GM23248 (cell line): ENCODE data around the gene CTIF. TPM values are rescaled to one million over a fixed set of nuclear protein-coding genes. Genes with fewer than 3 reads are reported as not detected.
"Not testable (repeated sequence)": the region's sequence is repeated elsewhere in the genome, so short reads cannot be mapped to it uniquely, and the experiment has no call there.

Source experiments
- DNase-seq: peaks from one replicate; pipeline ENCODE4 v3.0.0-alpha.2; 2015
- H2AFZ ChIP-seq: fragments of 200-600 bp; sonication (generic); 2 replicates; pipeline ENCODE4 v1.6.1; 2016; ENCODE audit warnings: antibody characterized with exemption
- H3F3A ChIP-seq: fragments of 200-600 bp; sonication (generic); 2 replicates; pipeline ENCODE4 v1.6.1; 2016; ENCODE audit warnings: mild to moderate bottlenecking, antibody characterized with exemption, mixed run types; ENCODE audit not compliant: insufficient read depth
- H3K27ac ChIP-seq: fragments of 200-600 bp; sonication (generic); 2 replicates; pipeline ENCODE4 v1.5.1; 2016; ENCODE audit warnings: mild to moderate bottlenecking
- H3K27me3 ChIP-seq: fragments of 200-600 bp; sonication (generic); replicated peaks from 2 replicates; pipeline ENCODE4 v1.6.1; 2016; ENCODE audit warnings: mild to moderate bottlenecking; ENCODE audit not compliant: insufficient read depth
- H3K36me3 ChIP-seq: fragments of 200-600 bp; sonication (generic); 2 replicates; pipeline ENCODE4 v1.6.1; 2016; ENCODE audit warnings: low read depth, mild to moderate bottlenecking
- H3K4me1 ChIP-seq: fragments of 200-600 bp; sonication (generic); 2 replicates; pipeline ENCODE4 v1.6.1; 2016; ENCODE audit warnings: mild to moderate bottlenecking; ENCODE audit not compliant: insufficient read depth
- H3K4me2 ChIP-seq: fragments of 200-600 bp; sonication (generic); one replicate; pipeline ENCODE4 v1.6.1; 2016; ENCODE audit warnings: mild to moderate bottlenecking; ENCODE audit not compliant: unreplicated experiment
- H3K4me3 ChIP-seq: fragments of 200-600 bp; sonication (generic); 2 replicates; pipeline ENCODE4 v1.5.1; 2016; ENCODE audit warnings: mild to moderate bottlenecking
- H3K79me2 ChIP-seq: fragments of 200-600 bp; sonication (generic); 2 replicates; pipeline ENCODE4 v1.6.1; 2016; ENCODE audit warnings: mild to moderate bottlenecking; ENCODE audit not compliant: insufficient read depth
- H3K9ac ChIP-seq: fragments of 200-600 bp; sonication (generic); 2 replicates; pipeline ENCODE4 v1.6.1; 2016; ENCODE audit warnings: mild to moderate bottlenecking
- H3K9me2 ChIP-seq: fragments of 200-600 bp; sonication (generic); 2 replicates; pipeline ENCODE4 v1.6.1; 2016; ENCODE audit warnings: mixed run types, mild to moderate bottlenecking, moderate library complexity; ENCODE audit not compliant: insufficient read depth
- H3K9me3 ChIP-seq: fragments of 200-600 bp; sonication (generic); one replicate; pipeline ENCODE4 v1.6.1; 2017; ENCODE audit warnings: low read depth
- H4K20me1 ChIP-seq: fragments of 200-600 bp; sonication (generic); 2 replicates; pipeline ENCODE4 v1.6.0; 2016; ENCODE audit not compliant: insufficient read depth
- EZH2 ChIP-seq: fragments of 200-600 bp; sonication (generic); IDR thresholded peaks from 2 replicates; pipeline ENCODE4 v1.6.1; 2018; ENCODE audit warnings: antibody characterized with exemption, mild to moderate bottlenecking; ENCODE audit not compliant: insufficient read depth, poor library complexity, severe bottlenecking
- EZH2phosphoT487 ChIP-seq: fragments of 200-600 bp; sonication (generic); IDR thresholded peaks from 2 replicates; pipeline ENCODE4 v1.6.1; 2018; ENCODE audit warnings: antibody characterized with exemption, moderate library complexity, mild to moderate bottlenecking, low read depth; ENCODE audit not compliant: insufficient read depth
- WGBS, 2 experiments: methylation state at CpG; one replicate each; pipeline ENCODE4 v1.1.6; 2015 to 2017; ENCODE audit warnings: low lambda C conversion rate in 2 of 2, low coverage in 1 of 2; ENCODE audit errors: missing lambda C conversion rate in 2 of 2; 5-methylcytosine and 5-hydroxymethylcytosine counted together
- in situ Hi-C: fragments of 300-500 bp; cut with MboI; formaldehyde crosslinking; loops from 2 replicates; pipeline ENCODE4 v1.15.0; 2020
- polyA plus RNA-seq: library from polyadenylated mRNA; unstranded; fragments of >200 nt; fragmentation: Nextera tagmentation; extraction: Ambion mirVana; gene quantifications from 2 replicates; pipeline ENCODE4 v1.2.1, GENCODE V29; 2016
- total RNA-seq: library from RNA; depleted of rRNA; stranded (reverse); fragments of >200 nt; shearing (Covaris generic); gene quantifications from 2 replicates; pipeline ENCODE4 v1.2.3, GENCODE V29; 2014

The CTIF gene
- total and polyA plus RNA-seq, 2 experiments from 2014 or later: 21.5 to 46.8 TPM

GRCh38 chr18:48811401-48811800 lies 272.6 kb downstream of the CTIF start:
- TF ChIP-seq EZH2 (no peak), EZH2phosphoT487 (no peak)
- 96 to 99% methylated on average over 3 of the region's 3 CpGs for WGBS, 2 experiments
- Histone ChIP-seq H3K27me3 (no peaks in the 10 kb centered on the region), H4K20me1 (no peaks in the 10 kb centered on the region), H3K36me3 (peaks cover 6% of the 10 kb centered on the region; the same call in 1 of the 2 replicates), H3K4me2 (no peak overlapping the region), H3K9me2 (no peaks in the 10 kb centered on the region), H3F3A (peaks cover 17% of the 10 kb centered on the region), H3K79me2 (peaks cover 23% of the 10 kb centered on the region), H3K4me1 (peaks cover 8% of the 10 kb centered on the region), H3K4me3 (no peak overlapping the region), H3K9ac (no peak overlapping the region), H3K9me3 (no peaks in the 10 kb centered on the region), H2AFZ (no peak overlapping the region), H3K27ac (no peak overlapping the region)
- in situ Hi-C loops: no loop called here
- no peak for DNase-seq

GRCh38 chr18:48811977-48812451 lies 273.2 kb downstream of the CTIF start:
- H4K20me1 ChIP-seq, H3K4me3 ChIP-seq, H3K4me2 ChIP-seq, H3K4me1 ChIP-seq, DNase-seq, H3K9me2 ChIP-seq, H3K36me3 ChIP-seq, H3K27ac ChIP-seq, H3K9me3 ChIP-seq, H2AFZ ChIP-seq, in situ Hi-C loops, H3K27me3 ChIP-seq, H3K9ac ChIP-seq: not testable (repeated sequence)
- peaks cover 23% of the 10 kb centered on the region for H3K79me2 ChIP-seq
- H3F3A ChIP-seq: peaks cover 16% of the 10 kb centered on the region
- WGBS, 2 experiments: 90 to 94% methylated on average over 12 of the region's 12 CpGs

- Histone ChIP-seq H3F3A (peaks cover 7% of the 10 kb centered on the region), H4K20me1 (no peaks in the 10 kb centered on the region), H3K4me2 (no peak overlapping the region), H3K79me2 (peaks cover 23% of the 10 kb centered on the region), H3K9ac (no peak overlapping the region), H3K27ac (no peak overlapping the region), H3K9me3 (no peaks in the 10 kb centered on the region), H3K4me1 (no peaks in the 10 kb centered on the region), H3K27me3 (no peaks in the 10 kb centered on the region), H3K4me3 (no peak overlapping the region), H2AFZ (no peak overlapping the region), H3K9me2 (no peaks in the 10 kb centered on the region), H3K36me3 (peaks cover 13% of the 10 kb centered on the region; the same call in 1 of the 2 replicates)
- 76 to 81% methylated on average over 3 of the region's 3 CpGs for WGBS, 2 experiments
- in situ Hi-C loops: no loop called here
- TF ChIP-seq EZH2 (no peak), EZH2phosphoT487 (no peak)
- DNase-seq: no peak
Observed at GRCh38 chr18:48813321-48813720, 274.5 kb downstream of the CTIF start.

GRCh38 chr18:48813833-48814489 lies 275.1 kb downstream of the CTIF start:
- Histone ChIP-seq H3K9ac (no peak overlapping the region), H2AFZ (no peak overlapping the region), H3K27me3 (no peaks in the 10 kb centered on the region), H3K79me2 (peaks cover 23% of the 10 kb centered on the region), H4K20me1 (no peaks in the 10 kb centered on the region), H3K36me3 (peaks cover 14% of the 10 kb centered on the region; the same call in 1 of the 2 replicates), H3K27ac (no peak overlapping the region), H3F3A (peaks cover 5% of the 10 kb centered on the region; the same call in 1 of the 2 replicates), H3K4me2 (no peak overlapping the region), H3K4me1 (no peaks in the 10 kb centered on the region), H3K9me3 (no peaks in the 10 kb centered on the region), H3K4me3 (no peak overlapping the region), H3K9me2 (no peaks in the 10 kb centered on the region)
- TF ChIP-seq EZH2phosphoT487 (no peak), EZH2 (no peak)
- DNase-seq: no peak
- in situ Hi-C loops: no loop called here
- 75 to 78% methylated on average over 5 of the region's 5 CpGs for WGBS, 2 experiments
